HG02798 (cell line): ENCODE measurements around the gene MACROD2.

Experiments used
- ATAC-seq: cut with Tn5 transposase; IDR thresholded peaks from one replicate; pipeline ENCODE4 v1.9.1; 2021; ENCODE audit warnings: mild to moderate bottlenecking; ENCODE audit not compliant: unreplicated experiment, poor library complexity

MACROD2 gene

DNA sequence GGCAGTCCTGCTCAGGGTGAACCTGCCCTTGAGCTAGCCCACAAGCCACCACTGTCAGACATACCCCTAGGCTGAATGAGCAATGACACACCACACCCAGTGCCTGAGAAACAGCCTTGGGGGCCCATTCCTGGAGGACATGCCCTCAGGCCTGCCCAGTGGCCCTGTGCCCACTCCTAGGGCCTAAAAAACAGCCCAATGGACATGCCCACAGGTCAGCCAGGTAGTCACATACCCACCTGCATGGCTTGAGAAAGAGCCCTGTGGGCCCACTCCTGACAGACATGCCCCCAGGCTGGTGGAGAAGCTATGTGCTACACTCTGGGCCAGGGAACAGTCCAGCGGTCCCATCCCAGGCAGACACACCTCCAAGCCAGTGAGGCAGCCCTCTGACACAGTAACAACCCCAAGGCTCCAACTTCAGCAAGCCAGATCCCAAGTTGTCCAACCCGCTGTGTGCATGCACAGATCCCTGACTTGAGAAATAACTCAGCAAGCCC is 2086.8 kb downstream of the MACROD2 start:
- ATAC-seq: no peak

DNA sequence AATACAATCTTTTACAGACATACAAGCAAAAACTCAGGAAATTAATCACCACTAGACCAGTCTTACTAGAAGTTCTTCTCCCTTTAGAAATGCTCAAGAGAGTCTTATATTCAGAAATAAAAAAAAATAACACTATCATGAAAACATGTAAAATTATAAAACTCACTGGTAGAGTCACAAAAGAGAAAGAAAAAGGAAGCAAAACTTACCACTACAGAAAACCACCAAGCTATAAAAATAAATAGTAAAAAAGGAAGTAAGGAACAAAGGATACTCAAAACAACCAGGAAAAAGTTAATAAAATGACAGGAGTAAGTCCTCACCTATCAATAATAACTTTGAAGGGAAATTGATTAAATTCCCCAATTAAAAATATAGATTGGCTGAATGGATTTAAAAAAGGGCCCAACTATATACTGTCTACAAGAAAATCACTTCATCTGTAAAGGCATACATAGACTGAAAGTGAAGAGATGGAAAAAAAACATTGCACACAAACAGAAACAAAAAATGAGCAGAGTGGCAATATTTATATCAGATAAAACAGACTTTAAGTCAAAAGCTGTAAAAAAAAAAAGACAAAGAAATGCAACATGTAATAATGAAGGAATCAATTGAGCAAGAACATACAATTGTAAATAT is 2088.4 kb downstream of the MACROD2 start:
- no peak for ATAC-seq

DNA sequence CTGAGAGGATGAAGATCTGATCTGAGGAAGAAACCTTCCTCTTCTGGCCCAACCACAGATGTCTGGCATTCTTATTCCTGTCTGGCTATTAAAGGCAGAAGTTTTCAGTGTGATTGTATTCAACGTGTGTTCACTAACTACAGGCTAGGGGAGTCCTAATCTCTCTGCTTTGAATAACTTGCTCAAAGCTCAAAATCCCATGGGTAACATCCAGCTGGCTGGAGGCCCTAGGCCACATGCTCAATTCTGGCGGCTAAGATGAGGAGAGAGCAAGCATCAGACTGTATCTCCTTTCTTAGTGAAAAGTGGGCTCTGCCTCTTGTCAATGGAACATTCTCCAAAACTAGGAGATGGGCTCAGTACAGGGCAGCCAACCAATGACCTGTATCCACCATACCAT is 2099.9 kb downstream of the MACROD2 start:
- ATAC-seq: no peak

DNA sequence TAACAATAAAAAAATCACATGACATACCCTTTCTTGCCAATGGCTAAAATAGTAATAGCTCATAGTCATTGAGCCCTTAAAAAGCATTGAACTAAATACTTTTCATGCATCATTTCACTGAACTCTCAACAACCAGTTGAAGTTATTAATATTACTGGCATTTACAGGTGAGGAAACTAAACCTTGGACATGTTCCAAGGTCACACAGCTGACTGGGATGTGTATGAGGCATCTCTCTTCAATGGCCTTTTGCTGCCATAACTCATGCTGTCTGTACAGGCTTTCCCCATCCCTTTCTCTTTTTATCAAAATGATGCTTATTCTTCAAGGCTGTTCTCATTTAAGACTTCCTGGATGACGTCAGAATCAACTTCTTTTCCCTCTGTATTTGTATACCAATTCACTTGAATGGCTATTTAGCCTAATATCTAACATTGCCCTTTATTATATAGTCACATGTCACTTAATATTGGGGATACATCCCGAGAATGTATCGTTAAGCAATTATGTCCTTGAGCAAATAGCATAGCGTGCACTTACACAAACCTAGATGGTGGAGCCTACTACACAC is 2101.5 kb downstream of the MACROD2 start:
- no peak for ATAC-seq

DNA sequence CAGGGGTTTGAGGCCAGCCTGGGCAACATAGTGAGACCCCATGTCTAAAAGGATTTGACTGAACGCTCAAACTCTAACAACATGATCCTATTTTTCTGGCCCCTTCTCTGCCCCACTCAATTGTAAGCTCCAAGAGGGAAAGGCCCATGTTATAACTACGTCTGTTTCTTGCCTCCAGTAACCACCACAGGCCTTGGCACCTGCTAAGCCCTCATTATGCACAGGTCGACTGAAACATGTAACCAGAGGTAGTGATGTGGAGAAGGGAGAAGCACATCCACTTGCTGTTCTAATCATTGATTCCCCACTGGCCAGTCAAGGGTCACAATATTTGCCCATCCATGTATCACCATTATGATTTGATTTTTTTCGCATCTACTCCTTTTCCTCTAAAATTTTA is 2102.5 kb downstream of the MACROD2 start:
- no peak for ATAC-seq

DNA sequence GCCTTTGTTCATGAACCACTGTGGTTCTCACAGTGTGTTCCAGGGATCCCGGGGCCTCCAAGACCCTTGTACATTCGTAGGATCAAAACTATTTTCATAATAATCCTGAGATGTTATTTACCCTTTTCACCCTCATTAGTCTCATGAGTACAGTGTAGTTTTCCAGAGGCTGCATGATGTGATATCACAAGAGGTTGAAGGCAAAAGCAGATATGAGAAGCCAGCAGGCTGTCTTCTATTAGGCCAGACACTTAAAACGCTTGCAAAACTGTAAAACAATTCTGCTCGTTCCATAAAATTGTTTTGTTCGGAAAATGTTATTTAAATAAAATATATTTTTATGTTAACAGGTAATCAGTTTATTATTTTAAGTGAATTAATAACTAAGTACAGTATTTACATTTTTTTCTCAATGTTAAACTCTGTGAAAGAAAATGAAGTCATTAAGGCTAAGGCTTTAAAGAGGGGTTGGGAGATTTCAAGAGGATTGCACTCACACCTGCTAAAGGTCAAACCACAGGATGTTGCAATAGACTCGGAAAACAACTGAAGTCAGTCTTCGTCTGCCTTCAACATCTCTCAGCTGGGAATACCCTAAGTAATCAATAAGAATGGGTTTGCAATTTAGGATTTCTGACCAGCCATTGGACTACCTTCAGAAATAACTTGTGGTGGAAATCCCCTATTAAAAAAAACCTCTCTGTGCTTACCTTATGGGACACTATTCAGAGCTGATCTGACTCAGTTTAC is 2103.7 kb downstream of the MACROD2 start:
- ATAC-seq: no peak

DNA sequence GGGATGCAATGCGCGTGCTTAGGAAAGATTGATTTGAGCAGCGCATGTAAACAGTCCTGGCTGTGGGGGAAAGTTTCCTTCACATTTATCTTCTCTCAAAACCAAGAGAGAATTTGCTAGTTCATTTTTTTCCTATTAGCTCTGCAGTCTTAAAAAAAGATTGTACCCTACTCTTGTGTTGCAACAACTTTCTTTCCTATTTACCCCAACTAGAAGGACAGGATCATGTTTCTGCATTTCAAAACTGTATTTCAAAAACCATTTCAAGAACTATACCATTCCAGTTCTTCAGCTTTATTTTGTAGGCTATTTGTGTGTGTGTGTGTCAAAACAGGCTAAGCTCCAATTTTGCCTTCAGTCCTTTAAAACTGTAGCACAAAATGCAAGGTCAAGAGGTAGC is 2104.8 kb downstream of the MACROD2 start:
- no peak for ATAC-seq

DNA sequence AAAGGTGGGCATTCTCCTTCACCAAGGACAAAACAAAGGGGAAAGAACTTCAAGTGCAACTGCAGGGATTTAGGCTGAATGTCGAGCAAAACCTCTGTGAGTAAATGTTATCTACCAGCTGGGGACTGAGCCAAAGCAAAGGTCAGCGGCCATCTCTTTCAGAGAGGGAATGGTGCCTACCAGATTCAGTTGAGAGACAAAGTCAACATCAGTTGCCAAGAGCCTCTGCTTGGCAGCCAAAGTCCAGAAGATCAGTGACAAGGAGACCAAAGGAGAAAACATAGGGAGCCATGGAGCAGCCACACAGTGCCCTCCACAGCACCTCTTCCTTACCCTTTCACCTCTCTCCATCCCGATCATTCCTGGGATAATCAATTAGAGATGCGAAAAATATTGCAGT is 2105.5 kb downstream of the MACROD2 start:
- ATAC-seq: no peak
